BLaER1 treated with 17β-estradiol and CSF1 and Interleukin-3, amounts not matched to agents 10 nM and 100 nM (cell line): ENCODE results near the gene CIB1.
A peak's percentile ranks its signal among the peaks of the same experiment; 100 is the strongest.

Source experiments
- H3K27ac ChIP-seq, 11 experiments: shearing (Covaris generic); formaldehyde crosslinking; 2 replicates each; pipeline ENCODE4 v1.8.1; 2022
- H3K27me3 ChIP-seq, 11 experiments: shearing (Covaris generic); formaldehyde crosslinking; 2 replicates each; pipeline ENCODE4 v1.8.1; 2022
- H3K36me3 ChIP-seq, 11 experiments: shearing (Covaris generic); formaldehyde crosslinking; 2 replicates each; pipeline ENCODE4 v1.8.1; 2022
- H3K4me1 ChIP-seq, 10 experiments: shearing (Covaris generic); formaldehyde crosslinking; 2 replicates each; pipeline ENCODE4 v1.8.1; 2022
- H3K4me2 ChIP-seq, 11 experiments: shearing (Covaris generic); formaldehyde crosslinking; 2 replicates each; pipeline ENCODE4 v1.8.1; 2022
- H3K4me3 ChIP-seq, 10 experiments: shearing (Covaris generic); formaldehyde crosslinking; 2 replicates each; pipeline ENCODE4 v1.8.1; 2022
- H3K9ac ChIP-seq, 11 experiments: shearing (Covaris generic); formaldehyde crosslinking; 2 replicates each; pipeline ENCODE4 v1.8.1; 2022
- H3K9me3 ChIP-seq, 11 experiments: shearing (Covaris generic); formaldehyde crosslinking; replicated peaks in 1 of 11; 2 replicates each; pipeline ENCODE4 v1.8.1; 2022
- H4K20me1 ChIP-seq, 11 experiments: shearing (Covaris generic); formaldehyde crosslinking; 2 replicates each; pipeline ENCODE4 v1.8.1; 2022
- Cebpa-rat ChIP-seq, 11 experiments: shearing (Covaris generic); IDR thresholded peaks; 2 replicates each; pipeline ENCODE4 v1.8.1; 2022

The CIB1 gene

DNA sequence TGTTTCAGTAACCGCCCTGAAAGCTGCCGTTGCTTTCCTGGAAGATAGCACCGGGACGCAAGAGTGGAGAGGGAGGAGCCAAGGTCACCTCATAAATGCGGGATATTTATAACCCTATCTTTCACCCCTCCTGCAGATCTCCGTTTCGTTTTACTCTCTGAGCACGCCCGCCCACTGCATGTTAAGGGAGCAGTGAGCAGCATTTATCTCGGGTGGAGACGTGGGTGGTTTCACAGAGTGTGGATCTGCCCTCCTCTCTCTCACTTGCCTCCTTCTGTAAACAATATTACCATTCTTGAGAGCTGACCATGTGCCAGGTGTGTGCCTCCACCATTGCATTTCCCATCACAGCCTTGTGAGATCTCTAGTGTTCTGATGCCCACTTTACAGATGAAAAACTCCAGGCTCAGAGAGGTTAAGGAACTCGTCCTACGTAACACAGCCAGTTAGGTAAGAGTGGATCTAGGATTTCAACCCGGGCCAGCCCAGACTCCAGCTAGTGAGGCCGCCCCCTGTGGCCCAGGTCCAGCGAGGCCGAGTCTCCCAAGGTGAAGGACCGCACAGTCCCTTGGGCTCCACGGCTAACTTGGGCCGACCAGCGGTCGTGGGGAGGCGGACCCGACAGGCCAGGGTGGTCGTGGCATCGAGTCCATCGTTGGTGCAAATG lies 49.5 kb downstream of the CIB1 start:
- no peaks in the 10 kb centered on the region for H3K36me3 ChIP-seq
- H4K20me1 ChIP-seq: peaks cover 0 to 3% (median 0%) of the 10 kb centered on the region in 11 experiments; a peak in 2 of 22 replicates
- H3K27ac ChIP-seq: peak overlapping the region; percentile 62 to 98 (median 86); a peak in 20 of 22 replicates
- peak overlapping the region; percentile 75 to 85 (median 82); a peak in 20 of 22 replicates for H3K9ac ChIP-seq
- H3K27me3 ChIP-seq: no peaks in the 10 kb centered on the region
- TF ChIP-seq Cebpa-rat (IDR thresholded peaks at IDR 0.05): no peak
- no peaks in the 10 kb centered on the region for H3K9me3 ChIP-seq
- H3K4me1 ChIP-seq: peaks cover 57 to 78% (median 71%) of the 10 kb centered on the region in 10 experiments
- peak overlapping the region; percentile 64 to 94 (median 79) for H3K4me3 ChIP-seq
- peak overlapping the region; percentile 81 to 98 (median 94) for H3K4me2 ChIP-seq

DNA sequence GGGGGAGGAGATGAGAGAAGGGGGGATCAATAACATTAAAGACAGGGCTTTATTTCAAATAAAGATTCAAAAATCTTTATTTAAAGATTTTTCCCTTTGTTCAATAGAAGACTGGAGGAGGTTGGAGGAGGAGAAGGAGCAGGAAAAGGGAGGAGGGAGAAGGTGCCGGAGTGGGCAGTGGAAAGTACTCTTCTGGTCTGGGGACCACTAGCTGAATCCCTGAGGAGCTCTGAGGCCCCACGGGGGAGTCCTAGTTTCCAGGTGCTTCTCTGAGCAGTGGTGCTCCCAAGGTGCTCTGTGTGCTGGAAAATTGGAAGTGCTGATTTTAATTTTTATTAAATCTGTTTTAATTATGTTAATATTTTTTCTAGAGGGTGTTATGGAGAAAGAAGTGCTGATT lies 52.0 kb downstream of the CIB1 start:
- H3K9me3 ChIP-seq: no peaks in the 10 kb centered on the region
- no peak overlapping the region for H3K4me3 ChIP-seq
- no peaks in the 10 kb centered on the region for H3K27me3 ChIP-seq
- peak overlapping the region in 8 of 11 experiments; percentile 2 to 51 (median 22); a peak in 9 of 22 replicates for H3K4me2 ChIP-seq
- no peaks in the 10 kb centered on the region for H3K36me3 ChIP-seq
- peaks cover 46 to 68% (median 62%) of the 10 kb centered on the region in 10 experiments for H3K4me1 ChIP-seq
- TF ChIP-seq Cebpa-rat (IDR thresholded peaks at IDR 0.05): no peak
- no peak overlapping the region for H3K27ac ChIP-seq
- no peaks in the 10 kb centered on the region; a peak in 1 of 22 replicates for H4K20me1 ChIP-seq
- peak overlapping the region in 1 of 11 experiments; percentile 41; a peak in 1 of 22 replicates for H3K9ac ChIP-seq
